ENCODE data around the gene IMMP2L. TPM values are rescaled to one million over a fixed set of nuclear protein-coding genes. Genes with fewer than 3 reads are reported as not detected.

IMMP2L gene
- total RNA-seq, 4 donors from 2014 or later = 12.4 to 31.7 (median 22.8) TPM

- DNase-seq (ENCODE audit: low spot score) (no peak), ATAC-seq (ENCODE audit: low FRiP score) (no peak)
- TF ChIP-seq CTCF (IDR thresholded peaks at IDR 0.05) = no peak
Observed at GRCh38 chr7:110870926-110871325, 691.4 kb downstream of the IMMP2L start.

GRCh38 chr7:110868458-110868857 is 693.8 kb downstream of the IMMP2L start:
- ATAC-seq (ENCODE audit: low FRiP score) = no peak
- TF ChIP-seq CTCF (IDR thresholded peaks at IDR 0.05) = no peak

GRCh38 chr7:110867771-110868170 is 694.5 kb downstream of the IMMP2L start:
- DNase-seq (ENCODE audit: low spot score) (no peak), ATAC-seq (ENCODE audit: low FRiP score) (no peak)
- no peak for TF ChIP-seq CTCF (IDR thresholded peaks at IDR 0.05)

More at GRCh38 chr7:110868458-110868857, 693.8 kb downstream of the IMMP2L start:
- no peak for DNase-seq (ENCODE audit: low spot score)

- DNase-seq (ENCODE audit: low spot score) (no peak), ATAC-seq (ENCODE audit: low FRiP score) (no peak)
- no peak for TF ChIP-seq CTCF (IDR thresholded peaks at IDR 0.05)
Observed at GRCh38 chr7:110863258-110863657, 699.0 kb downstream of the IMMP2L start.

- no peak for ATAC-seq (ENCODE audit: low FRiP score)
- DNase-seq (ENCODE audit: low spot score) = no peak
- no peak for TF ChIP-seq CTCF (IDR thresholded peaks at IDR 0.05)
Observed at GRCh38 chr7:110861163-110861562, 701.1 kb downstream of the IMMP2L start.

- DNase-seq (ENCODE audit: low spot score) (no peak), ATAC-seq (ENCODE audit: low FRiP score) (no peak)
- no peak for TF ChIP-seq CTCF (IDR thresholded peaks at IDR 0.05)
Observed at GRCh38 chr7:110857106-110857505, 705.2 kb downstream of the IMMP2L start.

GRCh38 chr7:110856704-110857103 is 705.6 kb downstream of the IMMP2L start:
- no peak for TF ChIP-seq CTCF (IDR thresholded peaks at IDR 0.05)
- DNase-seq (ENCODE audit: low spot score) (no peak), ATAC-seq (ENCODE audit: low FRiP score) (no peak)
